K562 (cell line): ENCODE data around the gene NEUROG1. TPM values are rescaled to one million over a fixed set of nuclear protein-coding genes. Genes with fewer than 3 reads are reported as not detected.

Source experiments
- ATAC-seq: fragments of 200-7000 bp; cut with Tn5 transposase; 3 replicates; pipeline ENCODE4 v1.9.1; 2020; ENCODE audit warnings: moderate library complexity
- BruUV-seq: library from RNA; stranded (reverse); fragments of 400-500 nt; replicated peaks from 2 replicates; lab custom pipeline; 2021; lab: Mats Ljungman, UMichigan
- CTCF ChIA-PET: fragments of 300-600 bp; formaldehyde crosslinking; extraction: SDS; loops from one replicate; lab custom pipeline; 2021; ENCODE audit warnings: low intra/inter-chr PET ratio; lab: Yijun Ruan, JAX
- POLR2A ChIA-PET: fragments of 300-600, 350-650 bp; sonication (Branson Sonifier 250); formaldehyde crosslinking; extraction: SDS; loops from one replicate; lab custom pipeline; 2021; ENCODE audit warnings: antibody characterized with exemption, inconsistent platforms; lab: Yijun Ruan, JAX
- DNase-seq, 4 experiments: peaks; one replicate each; pipeline versions ENCODE4 v3.0.0 to v3.0.0-alpha.2; 2011 to 2018; ENCODE audit warnings: low spot score in 3 of 4, mixed read lengths in 3 of 4; ENCODE audit errors: extremely low read depth in 1 of 4
- FAIRE-seq: peaks from 2 replicates; lab custom pipeline; 2011; peaks lifted over from hg19 to GRCh38; lab: Jason Lieb, UNC
- H2AFZ ChIP-seq: 2 replicates; pipeline ENCODE4 v1.6.0; 2011; ENCODE audit warnings: low read depth, low read length, control low read depth, inconsistent platforms
- H3K27ac ChIP-seq: fragments of 200-600 bp; 3 replicates; pipeline ENCODE4 v1.8.0; 2011; ENCODE audit warnings: low read depth, mild to moderate bottlenecking, control low read depth, inconsistent platforms, low read length, moderate library complexity, mixed read lengths; ENCODE audit errors: extremely low read depth
- H3K27me3 ChIP-seq, 2 experiments: fragments of 300-600 bp in 1 of 2; 2 replicates in 1 of 2; 3 replicates in 1 of 2; pipeline versions ENCODE4 v1.6.0 to v1.8.0; 2011; ENCODE audit warnings: inconsistent platforms in 2 of 2, low read length in 2 of 2, mild to moderate bottlenecking in 1 of 2, mixed read lengths in 1 of 2, moderate library complexity in 1 of 2; ENCODE audit not compliant: control insufficient read depth in 2 of 2, insufficient read depth in 2 of 2
- H3K36me3 ChIP-seq: fragments of 300-600 bp; 3 replicates; pipeline ENCODE4 v1.8.0; 2011; ENCODE audit warnings: mild to moderate bottlenecking, low read length, inconsistent platforms; ENCODE audit not compliant: control insufficient read depth, insufficient read depth
- H3K4me1 ChIP-seq, 2 experiments: fragments of 200-600 bp in 1 of 2; replicated peaks in 1 of 2; 2 replicates in 1 of 2; 3 replicates in 1 of 2; pipeline versions ENCODE4 v1.5.1 to v1.8.0; 2011; ENCODE audit warnings: inconsistent platforms in 2 of 2, low read length in 2 of 2, mild to moderate bottlenecking in 1 of 2, mixed read lengths in 1 of 2, moderate library complexity in 1 of 2; ENCODE audit not compliant: control insufficient read depth in 2 of 2, insufficient read depth in 2 of 2
- H3K4me2 ChIP-seq: 2 replicates; pipeline ENCODE4 v1.6.1; 2011; ENCODE audit warnings: low read length, control low read depth, inconsistent platforms, mixed read lengths; ENCODE audit not compliant: insufficient read depth
- H3K4me3 ChIP-seq: fragments of 200-600 bp; sonication (generic), shearing (Covaris generic); 2 replicates; pipeline ENCODE4 v1.5.1; 2016; ENCODE audit warnings: control low read depth, inconsistent platforms
- H3K79me2 ChIP-seq: fragments of 200-600 bp; 3 replicates; pipeline ENCODE4 v1.8.0; 2011; ENCODE audit warnings: low read length, inconsistent platforms; ENCODE audit not compliant: control insufficient read depth, insufficient read depth
- H3K9ac ChIP-seq, 2 experiments: 2 replicates each; pipeline versions ENCODE4 v1.6.0 to v1.6.1; 2011; ENCODE audit warnings: low read depth in 2 of 2, low read length in 2 of 2, control low read depth in 1 of 2, inconsistent platforms in 1 of 2, mild to moderate bottlenecking in 1 of 2, mixed read lengths in 1 of 2; ENCODE audit not compliant: insufficient read depth in 1 of 2
- H3K9me1 ChIP-seq: one replicate; pipeline ENCODE4 v1.6.0; 2011; ENCODE audit warnings: inconsistent platforms, mild to moderate bottlenecking, low read length, moderate library complexity; ENCODE audit not compliant: control insufficient read depth, insufficient read depth
- H3K9me3 ChIP-seq: replicated peaks from 2 replicates; pipeline ENCODE4 v1.5.1; 2011; ENCODE audit warnings: low read depth, low read length, inconsistent platforms; ENCODE audit not compliant: control insufficient read depth, insufficient read depth
- H4K20me1 ChIP-seq: replicated peaks from 2 replicates; pipeline ENCODE4 v1.6.1; 2011; ENCODE audit warnings: low read length, inconsistent platforms, mixed read lengths; ENCODE audit not compliant: control insufficient read depth, insufficient read depth
- ARID4B ChIP-seq: sonication (generic); formaldehyde crosslinking; IDR thresholded peaks from 2 replicates; pipeline ENCODE4 v1.8.0; 2022; ENCODE audit warnings: mild to moderate bottlenecking, missing genetic modification reagents
- CREB5 ChIP-seq: fragments of 250-450 bp; sonication (Bioruptor Pico); IDR thresholded peaks from 2 replicates; pipeline ENCODE4 v1.5.0; 2020; ENCODE audit warnings: mild to moderate bottlenecking
- DDX20 ChIP-seq: fragments of 450-650 bp; IDR thresholded peaks from 2 replicates; pipeline ENCODE4 v1.6.1; 2016; ENCODE audit warnings: missing genetic modification characterization, low read depth, mild to moderate bottlenecking, missing compliant biosample characterization, moderate library complexity
- MEF2D ChIP-seq: conservative IDR thresholded peaks from 2 replicates; pipeline ENCODE4 v1.6.1; 2016; ENCODE audit warnings: low read depth, missing genetic modification characterization, missing compliant biosample characterization
- MIER1 ChIP-seq: fragments of 450-650 bp; IDR thresholded peaks from 2 replicates; pipeline ENCODE4 v1.6.1; 2016; ENCODE audit warnings: antibody characterized with exemption, mild to moderate bottlenecking, low read depth
- ZBTB17 ChIP-seq: fragments of 450-650 bp; formaldehyde crosslinking; IDR thresholded peaks from 2 replicates; pipeline ENCODE4 v1.4.0; 2020; ENCODE audit warnings: mild to moderate bottlenecking
- ZFX ChIP-seq: sonication (generic); formaldehyde crosslinking; IDR thresholded peaks from 2 replicates; pipeline ENCODE4 v1.8.0; 2022; ENCODE audit warnings: mild to moderate bottlenecking, missing genetic modification reagents, moderate library complexity
- ZNF174 ChIP-seq: fragments of 250-450 bp; sonication (Bioruptor Pico); IDR thresholded peaks from 2 replicates; pipeline ENCODE4 v1.4.0; 2020; ENCODE audit warnings: mild to moderate bottlenecking
- ZNF764 ChIP-seq: fragments of 250-450 bp; sonication (Bioruptor Pico); IDR thresholded peaks from 2 replicates; pipeline ENCODE4 v1.4.0; 2020; ENCODE audit warnings: low read depth, mild to moderate bottlenecking, moderate library complexity
- ZZZ3 ChIP-seq: fragments of 450-650 bp; IDR thresholded peaks from 2 replicates; pipeline ENCODE4 v1.6.1; 2016; ENCODE audit warnings: antibody characterized with exemption, mild to moderate bottlenecking, moderate library complexity
- WGBS: fragments of 100-300 bp; shearing (Covaris generic); methylation state at CpG from one replicate; pipeline ENCODE4 v1.1.6; 2016; ENCODE audit warnings: low coverage, mixed read lengths; ENCODE audit not compliant: insufficient coverage; ENCODE audit errors: missing lambda C conversion rate; 5-methylcytosine and 5-hydroxymethylcytosine counted together
- in situ Hi-C: fragments of 300-500 bp; cut with MboI; formaldehyde crosslinking; loops from 4 replicates; pipeline ENCODE4 v1.15.0; 2018; ENCODE audit warnings: inconsistent platforms, mixed read lengths
- intact Hi-C: fragments of 100-400 bp; cut with micrococcal nuclease; formaldehyde crosslinking; loops from 2 replicates; pipeline ENCODE4 v1.14.2; 2022
- polyA plus RNA-seq, 8 experiments: library from polyadenylated mRNA; depleted of rRNA in 4 of 8; stranded (reverse) in 5 of 8; unstranded in 3 of 8; fragments of >200 nt; fragmentation: Nextera tagmentation in 2 of 8; fragmentation: Illumina TruSeq in 1 of 8; extraction: Ambion mirVana in 2 of 8; extraction: Trizol in 1 of 8; gene quantifications; 2 replicates each; pipeline versions ENCODE4 v1.2.1 to v1.2.3, GENCODE V29; 2011 to 2014; ENCODE audit warnings: inconsistent platforms in 1 of 8, missing spikeins in 1 of 8
- total RNA-seq, 7 experiments: library from RNA; depleted of rRNA in 6 of 7; stranded (reverse); fragments of >200 nt in 6 of 7; fragmentation: Illumina TruSeq in 2 of 7; extraction: Trizol in 2 of 7; gene quantifications; 2 replicates each; pipeline versions ENCODE4 v1.2.1 to v1.2.3, GENCODE V29; 2011 to 2021; ENCODE audit warnings: low replicate concordance in 1 of 7

The NEUROG1 gene
- total and polyA plus RNA-seq, 9 of the 15 experiments (the other 6 are each of a cell fraction or from before 2014, with no cell fraction given) = not detected

GRCh38 chr5:135503871-135504270 is 31.9 kb downstream of the NEUROG1 start:
- no peak overlapping the region for H3K4me2 ChIP-seq
- TF ChIP-seq CREB5 (CRISPR knock-in tag) (no peak), ZZZ3 (no peak), ZNF764 (CRISPR knock-in tag) (no peak), ZNF174 (CRISPR knock-in tag) (no peak), MEF2D (no peak), MIER1 (no peak), ZBTB17 (CRISPR knock-in tag) (no peak), DDX20 (tag) (no peak), ZFX (CRISPR knock-in tag) (no peak), ARID4B (CRISPR knock-in tag) (no peak)
- TF ChIP-seq, all 486 proteins: peak for 0
- no peaks in the 10 kb centered on the region for H3K36me3 ChIP-seq
- no peak overlapping the region for H2AFZ ChIP-seq
- ChIA-PET POLR2A (interaction anchor here (0.6 to 1.6 kb wide), 3 partner anchors 9 to 388 kb away, joined by 3 read pairs; no protein-coding TSS in a partner anchor), CTCF (no interaction called here)
- H4K20me1 ChIP-seq = no peaks in the 10 kb centered on the region
- no peaks in the 10 kb centered on the region for H3K9me3 ChIP-seq
- ATAC-seq = no peak
- no peak for DNase-seq
- no TSS peak for BruUV-seq
- 6% methylated on average over 4 of the region's 4 CpGs for WGBS
- no peak overlapping the region for H3K4me3 ChIP-seq
- H3K79me2 ChIP-seq = no peaks in the 10 kb centered on the region
- no peak overlapping the region for H3K9ac ChIP-seq
- H3K4me1 ChIP-seq = peaks cover 0 to 9% of the 10 kb centered on the region in 2 experiments; a peak in 2 of 5 replicates
- peaks cover 0 to 3% of the 10 kb centered on the region in 2 experiments; a peak in 1 of 5 replicates for H3K27me3 ChIP-seq
- intact Hi-C loops (no loop called here), in situ Hi-C loops (no loop called here)
- H3K27ac ChIP-seq = no peak overlapping the region
- no peaks in the 10 kb centered on the region for H3K9me1 ChIP-seq
- FAIRE-seq = no peak
